GM12874 (cell line): ENCODE data around the gene LIX1.

Experiments used
- TF ChIP-seq, protein P1 (sequence below): IDR thresholded peaks from 2 replicates; pipeline ENCODE4 v1.5.1; 2011; ENCODE audit warnings: low read depth, mild to moderate bottlenecking, control low read depth, low read length, moderate library complexity; ENCODE audit not compliant: insufficient read depth

Gene LIX1

DNA sequence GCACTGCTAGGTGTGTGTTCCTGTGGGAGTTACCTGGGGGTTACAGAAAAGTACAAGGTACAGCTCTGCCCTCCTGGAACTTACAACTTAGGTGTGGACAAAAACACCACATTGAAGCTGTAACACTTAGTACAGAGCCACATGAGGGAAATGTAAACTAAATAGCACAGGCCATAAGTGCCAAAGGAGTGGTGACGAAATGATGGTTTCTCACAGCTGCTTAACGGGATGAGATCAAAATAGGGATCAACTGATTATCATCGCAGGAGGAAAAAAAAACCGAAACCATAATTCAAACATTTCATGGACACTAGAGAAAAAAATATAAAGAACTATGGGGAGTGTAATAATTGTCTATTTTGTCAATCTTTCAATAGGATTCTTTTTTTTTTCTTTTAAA is 5.9 kb downstream of the LIX1 start:
- TF ChIP-seq, protein P1, sequence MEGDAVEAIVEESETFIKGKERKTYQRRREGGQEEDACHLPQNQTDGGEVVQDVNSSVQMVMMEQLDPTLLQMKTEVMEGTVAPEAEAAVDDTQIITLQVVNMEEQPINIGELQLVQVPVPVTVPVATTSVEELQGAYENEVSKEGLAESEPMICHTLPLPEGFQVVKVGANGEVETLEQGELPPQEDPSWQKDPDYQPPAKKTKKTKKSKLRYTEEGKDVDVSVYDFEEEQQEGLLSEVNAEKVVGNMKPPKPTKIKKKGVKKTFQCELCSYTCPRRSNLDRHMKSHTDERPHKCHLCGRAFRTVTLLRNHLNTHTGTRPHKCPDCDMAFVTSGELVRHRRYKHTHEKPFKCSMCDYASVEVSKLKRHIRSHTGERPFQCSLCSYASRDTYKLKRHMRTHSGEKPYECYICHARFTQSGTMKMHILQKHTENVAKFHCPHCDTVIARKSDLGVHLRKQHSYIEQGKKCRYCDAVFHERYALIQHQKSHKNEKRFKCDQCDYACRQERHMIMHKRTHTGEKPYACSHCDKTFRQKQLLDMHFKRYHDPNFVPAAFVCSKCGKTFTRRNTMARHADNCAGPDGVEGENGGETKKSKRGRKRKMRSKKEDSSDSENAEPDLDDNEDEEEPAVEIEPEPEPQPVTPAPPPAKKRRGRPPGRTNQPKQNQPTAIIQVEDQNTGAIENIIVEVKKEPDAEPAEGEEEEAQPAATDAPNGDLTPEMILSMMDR, result no peak

DNA sequence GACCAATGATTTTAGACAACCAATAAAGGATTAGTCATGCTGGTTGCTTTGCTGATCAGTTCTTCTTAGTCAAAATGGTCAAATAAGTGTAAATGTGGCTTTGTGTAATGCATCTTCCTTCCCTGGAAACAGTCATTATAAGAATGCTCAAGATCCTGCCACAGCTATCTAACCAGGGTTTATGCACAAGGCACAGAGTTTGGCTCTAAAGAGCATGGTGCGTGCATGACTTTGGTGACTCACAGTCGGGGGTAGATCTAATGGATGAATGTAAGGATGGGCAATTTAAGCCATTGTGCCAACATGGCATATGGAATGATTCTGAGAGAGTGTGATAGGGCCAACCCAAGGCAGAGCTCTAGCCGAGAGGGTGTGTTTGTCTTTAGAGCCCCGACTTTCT is 6.5 kb downstream of the LIX1 start:
- TF ChIP-seq, protein P1, result no peak

DNA sequence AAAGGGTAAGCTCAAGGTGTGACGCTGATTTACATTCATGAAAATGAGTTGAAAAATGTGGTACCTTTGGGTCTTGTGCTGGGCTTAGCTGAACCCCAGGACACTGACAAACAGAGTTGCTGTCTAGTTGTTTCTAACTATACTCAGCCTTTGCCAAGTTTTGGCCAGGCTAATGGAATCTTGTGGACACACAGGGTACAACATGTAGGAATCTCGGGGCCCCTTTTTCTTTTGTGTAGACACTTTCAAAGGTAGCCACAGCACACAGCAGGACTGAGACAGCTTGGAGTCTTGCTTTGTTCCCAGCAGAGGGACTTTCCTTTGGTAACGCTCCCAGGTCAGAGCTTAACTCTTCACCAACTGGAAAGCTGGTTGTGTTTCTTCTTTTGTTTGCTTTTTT is 7.8 kb downstream of the LIX1 start:
- TF ChIP-seq, protein P1, result no peak

DNA sequence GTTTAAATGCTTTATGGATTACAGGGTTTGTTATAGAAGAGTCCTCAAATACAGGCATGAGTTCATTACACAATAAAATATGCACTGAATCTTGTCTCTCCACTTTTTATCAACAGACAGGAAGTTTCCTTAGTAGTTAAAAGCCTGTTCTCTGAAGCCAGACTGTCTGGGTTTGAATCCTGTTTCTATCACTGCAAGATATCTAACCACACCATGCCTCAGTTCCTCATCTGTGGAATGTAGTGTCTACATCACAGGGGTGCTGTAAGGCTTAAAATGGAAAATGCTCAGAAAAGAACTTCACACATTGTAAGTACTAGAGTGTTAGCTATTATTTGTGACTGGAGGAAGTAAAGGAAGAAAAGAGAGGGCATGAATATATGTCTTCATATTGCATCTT is 9.3 kb downstream of the LIX1 start:
- TF ChIP-seq, protein P1, result no peak

DNA sequence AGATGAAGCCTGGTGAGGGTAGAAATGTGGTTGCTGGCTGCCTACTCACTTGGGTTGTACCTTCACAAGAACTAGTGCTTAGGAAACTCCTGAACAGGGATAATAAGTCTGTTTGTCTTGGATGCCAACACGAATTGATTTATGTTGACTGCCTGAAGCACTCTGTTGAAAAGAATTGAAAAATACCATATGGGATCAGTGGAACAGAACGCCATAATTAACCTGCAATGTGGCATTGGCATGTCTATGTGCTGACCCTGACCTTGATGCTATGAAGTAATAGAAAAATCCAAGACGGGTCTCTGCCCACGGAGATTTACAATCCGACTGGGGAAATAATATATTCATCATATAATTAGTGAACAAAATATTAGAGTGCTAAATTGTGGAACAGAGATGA is 10.5 kb downstream of the LIX1 start:
- TF ChIP-seq, protein P1, result no peak

DNA sequence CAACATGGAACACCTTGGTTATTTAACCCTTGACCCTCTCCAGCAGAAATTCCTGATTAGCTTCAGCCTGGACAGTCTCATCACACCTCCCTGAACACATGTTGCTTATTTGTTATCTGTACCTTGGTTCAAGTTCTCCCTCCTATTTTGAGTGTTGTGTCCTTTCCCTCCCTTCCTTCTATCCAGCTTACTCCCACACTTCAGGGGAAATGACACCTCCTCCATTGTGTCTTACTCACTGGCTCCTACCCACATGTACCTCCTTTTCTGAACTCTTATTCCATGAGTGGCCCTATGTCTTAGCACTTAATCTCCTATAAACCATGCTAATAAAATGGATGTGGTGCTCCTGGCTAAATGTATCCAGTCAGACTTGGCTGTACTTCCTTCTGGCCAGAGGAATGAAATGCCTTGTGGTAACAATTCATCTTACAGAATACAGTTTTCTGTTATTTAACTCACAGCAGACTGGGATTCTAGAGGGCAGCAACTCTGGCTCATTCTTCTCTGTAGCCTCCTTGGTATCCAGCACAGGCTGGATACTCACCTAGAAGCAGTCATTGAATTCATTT is 11.2 kb downstream of the LIX1 start:
- TF ChIP-seq, protein P1, result no peak

DNA sequence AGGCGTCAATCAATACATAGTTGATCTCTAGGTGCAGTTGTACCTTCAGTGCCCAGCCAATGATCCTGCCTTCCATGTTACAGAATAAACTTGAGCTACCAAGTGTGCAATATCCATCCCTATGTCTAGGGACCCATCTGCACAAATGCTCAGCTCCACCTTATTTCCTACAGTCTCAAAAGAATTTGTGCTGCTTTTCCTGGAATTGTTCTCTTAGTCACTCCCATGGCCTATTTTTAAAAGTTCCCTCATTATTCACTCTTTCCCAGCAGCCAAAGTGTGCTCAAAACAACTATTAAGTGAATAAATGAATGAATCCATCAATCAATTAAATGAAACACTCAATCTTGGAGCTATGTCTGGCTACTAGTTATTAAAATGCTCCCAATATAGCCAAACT is 14.7 kb downstream of the LIX1 start:
- TF ChIP-seq, protein P1, result no peak
